HG02973 (cell line): ENCODE measurements around the gene CIDEC.

Experiments
- ATAC-seq: cut with Tn5 transposase; IDR thresholded peaks from one replicate; pipeline ENCODE4 v1.9.1; 2021; ENCODE audit warnings: moderate library complexity; ENCODE audit not compliant: unreplicated experiment

CIDEC gene

GRCh38 chr3:9817436-9817835 lies 62.6 kb downstream of the CIDEC start:
- ATAC-seq: no peak
